H9 (cell line): ENCODE results near the gene ESPL1. TPM values are rescaled to one million over a fixed set of nuclear protein-coding genes. Genes with fewer than 3 reads are reported as not detected.

Experiments
- DNase-seq: peaks from one replicate; pipeline ENCODE4 v3.0.0-alpha.2; 2017
- H2AFZ ChIP-seq: one replicate; pipeline ENCODE4 v1.6.1; 2013; ENCODE audit warnings: mild to moderate bottlenecking, low read length, control low read depth, moderate library complexity
- H2AK5ac ChIP-seq: 2 replicates; pipeline ENCODE4 v1.6.1; 2013; ENCODE audit warnings: low read length, control low read depth, mixed read lengths; ENCODE audit not compliant: insufficient read length
- H2BK120ac ChIP-seq: one replicate; pipeline ENCODE4 v1.6.1; 2013; ENCODE audit warnings: low read depth, mild to moderate bottlenecking, low read length, control low read depth, inconsistent platforms; ENCODE audit not compliant: poor library complexity, severe bottlenecking
- H2BK12ac ChIP-seq: 2 replicates; pipeline ENCODE4 v1.6.1; 2013; ENCODE audit warnings: low read length, control low read depth, mixed read lengths, low read depth; ENCODE audit not compliant: insufficient read length
- H2BK15ac ChIP-seq: 2 replicates; pipeline ENCODE4 v1.6.1; 2013; ENCODE audit warnings: low read depth, low read length, control low read depth
- H2BK20ac ChIP-seq: one replicate; pipeline ENCODE4 v1.6.1; 2013; ENCODE audit warnings: low read depth, mild to moderate bottlenecking, low read length, control low read depth, inconsistent platforms; ENCODE audit not compliant: poor library complexity, severe bottlenecking
- H2BK5ac ChIP-seq: 2 replicates; pipeline ENCODE4 v1.6.1; 2013; ENCODE audit warnings: low read length, control low read depth, mixed read lengths; ENCODE audit not compliant: insufficient read length
- H3K14ac ChIP-seq: 2 replicates; pipeline ENCODE4 v1.6.1; 2013; ENCODE audit warnings: low read length, control low read depth; ENCODE audit not compliant: insufficient read depth
- H3K18ac ChIP-seq: 2 replicates; pipeline ENCODE4 v1.6.1; 2013; ENCODE audit warnings: low read depth, mild to moderate bottlenecking, mixed read lengths, low read length, control low read depth; ENCODE audit not compliant: insufficient read length
- H3K23ac ChIP-seq: 2 replicates; pipeline ENCODE4 v1.6.1; 2013; ENCODE audit warnings: low read length, control low read depth, mixed read lengths, low read depth; ENCODE audit not compliant: insufficient read length
- H3K23me2 ChIP-seq: 2 replicates; pipeline ENCODE4 v1.6.1; 2013; ENCODE audit warnings: low read depth, mild to moderate bottlenecking, mixed read lengths, low read length, control low read depth; ENCODE audit not compliant: insufficient read length, poor library complexity, severe bottlenecking
- H3K27ac ChIP-seq: 2 replicates; pipeline ENCODE4 v1.5.1; 2013; ENCODE audit warnings: low read length, control low read depth, mixed read lengths, low read depth; ENCODE audit not compliant: insufficient read length
- H3K27me3 ChIP-seq: 2 replicates; pipeline ENCODE4 v1.6.1; 2013; ENCODE audit warnings: low read length, control low read depth, inconsistent platforms; ENCODE audit not compliant: insufficient read depth
- H3K4ac ChIP-seq: 2 replicates; pipeline ENCODE4 v1.6.1; 2013; ENCODE audit warnings: low read depth, mild to moderate bottlenecking, control low read depth, inconsistent platforms, low read length, moderate library complexity
- H3K4me1 ChIP-seq: 2 replicates; pipeline ENCODE4 v1.6.1; 2013; ENCODE audit warnings: low read length, control low read depth, inconsistent platforms; ENCODE audit not compliant: insufficient read depth
- H3K4me2 ChIP-seq: 2 replicates; pipeline ENCODE4 v1.6.1; 2013; ENCODE audit warnings: low read length, control low read depth, mixed read lengths; ENCODE audit not compliant: insufficient read length, insufficient read depth
- H3K56ac ChIP-seq: 2 replicates; pipeline ENCODE4 v1.6.1; 2013; ENCODE audit warnings: low read depth, mild to moderate bottlenecking, mixed read lengths, low read length, control low read depth; ENCODE audit not compliant: insufficient read length
- H3K79me1 ChIP-seq: 2 replicates; pipeline ENCODE4 v1.6.1; 2013; ENCODE audit warnings: low read depth, mild to moderate bottlenecking, moderate library complexity, low read length, control low read depth, inconsistent platforms; ENCODE audit not compliant: insufficient read depth, poor library complexity, severe bottlenecking
- H3K79me2 ChIP-seq: 2 replicates; pipeline ENCODE4 v1.6.1; 2013; ENCODE audit warnings: low read length, control low read depth, inconsistent platforms; ENCODE audit not compliant: insufficient read depth
- H3K9ac ChIP-seq: 2 replicates; pipeline ENCODE4 v1.6.1; 2013; ENCODE audit warnings: low read length, control low read depth, mixed read lengths; ENCODE audit not compliant: insufficient read length; ENCODE audit errors: extremely low read depth
- H3K9me3 ChIP-seq: one replicate; pipeline ENCODE4 v1.6.1; 2013; ENCODE audit warnings: low read depth, low read length, inconsistent platforms; ENCODE audit not compliant: control insufficient read depth
- H3T11ph ChIP-seq: one replicate; pipeline ENCODE4 v1.6.1; 2013; ENCODE audit warnings: mild to moderate bottlenecking, low read length, control low read depth, inconsistent platforms
- H4K20me1 ChIP-seq: one replicate; pipeline ENCODE4 v1.6.1; 2013; ENCODE audit not compliant: control insufficient read depth, insufficient read length, insufficient read depth
- H4K5ac ChIP-seq: 2 replicates; pipeline ENCODE4 v1.6.1; 2013; ENCODE audit warnings: low read depth, mild to moderate bottlenecking, mixed read lengths, low read length, control low read depth; ENCODE audit not compliant: insufficient read length
- H4K8ac ChIP-seq: replicated peaks from 2 replicates; pipeline ENCODE4 v1.6.1; 2013; ENCODE audit warnings: low read length, control low read depth, mixed read lengths, low read depth; ENCODE audit not compliant: insufficient read length
- H4K91ac ChIP-seq: 2 replicates; pipeline ENCODE4 v1.6.1; 2013; ENCODE audit warnings: low read depth, mild to moderate bottlenecking, moderate library complexity, mixed read lengths, low read length, control low read depth; ENCODE audit not compliant: insufficient read length
- H3K27ac Mint-ChIP-seq, 3 experiments: 2 replicates in 2 of 3; 3 replicates in 1 of 3; pipeline ENCODE4 v1.8.0; 2020 to 2021; ENCODE audit warnings: mixed read lengths in 3 of 3, mild to moderate bottlenecking in 1 of 3, moderate library complexity in 1 of 3
- H3K27me3 Mint-ChIP-seq: 2 replicates; pipeline ENCODE4 v1.8.0; 2021; ENCODE audit warnings: low read depth, mild to moderate bottlenecking, moderate library complexity, mixed read lengths
- H3K36me3 Mint-ChIP-seq, 3 experiments: 2 replicates in 2 of 3; 3 replicates in 1 of 3; pipeline ENCODE4 v1.8.0; 2020 to 2021; ENCODE audit warnings: low read depth in 3 of 3, mixed read lengths in 3 of 3; ENCODE audit not compliant: insufficient read depth in 1 of 3
- H3K4me1 Mint-ChIP-seq, 2 experiments: 2 replicates each; pipeline ENCODE4 v1.8.0; 2020; ENCODE audit warnings: mixed read lengths in 2 of 2
- H3K4me3 Mint-ChIP-seq, 2 experiments: 2 replicates in 1 of 2; 3 replicates in 1 of 2; pipeline ENCODE4 v1.8.0; 2020 to 2021; ENCODE audit warnings: mild to moderate bottlenecking in 2 of 2, mixed read lengths in 2 of 2, moderate library complexity in 1 of 2
- H3K9me3 Mint-ChIP-seq, 2 experiments: 2 replicates in 1 of 2; 3 replicates in 1 of 2; pipeline ENCODE4 v1.8.0; 2020; ENCODE audit warnings: mild to moderate bottlenecking in 2 of 2, mixed read lengths in 2 of 2, moderate library complexity in 1 of 2
- CTCF ChIP-seq: fragments of 200-600 bp; sonication (generic); conservative IDR thresholded peaks from 3 replicates; pipeline ENCODE4 v1.8.0; 2021; ENCODE audit warnings: antibody characterized with exemption, mild to moderate bottlenecking
- WGBS: extraction: QIAGEN DNeasy Blood & Tissue Kit; methylation state at CpG from one replicate; pipeline ENCODE4 v1.1.7; 2013; ENCODE audit warnings: missing lambda C conversion rate, low lambda C conversion rate, mixed read lengths; ENCODE audit not compliant: insufficient read length; ENCODE audit errors: extremely low coverage; 5-methylcytosine and 5-hydroxymethylcytosine counted together
- total RNA-seq: library from RNA; stranded (reverse); gene quantifications from 2 replicates; pipeline ENCODE4 v1.2.1, GENCODE V29; 2021

ESPL1 gene
- total RNA-seq, 1 experiment from 2014 or later = 43.2 TPM

- Mint-ChIP-seq H3K9me3 (no peaks in the 10 kb centered on the region), H3K27me3 (peaks cover 73% of the 10 kb centered on the region), H3K36me3 (no peaks in the 10 kb centered on the region), H3K4me1 (peaks cover 18 to 27% of the 10 kb centered on the region in 2 experiments), H3K4me3 (no peak overlapping the region; a peak in 1 of 5 replicates), H3K27ac (no peak overlapping the region; a peak in 1 of 7 replicates)
- Histone ChIP-seq H3K18ac (no peak overlapping the region), H3K27me3 (peaks cover 5% of the 10 kb centered on the region), H2BK12ac (no peak overlapping the region), H2BK15ac (no peak overlapping the region), H3K23me2 (no peaks in the 10 kb centered on the region), H2BK20ac (no peak overlapping the region), H3K79me1 (no peaks in the 10 kb centered on the region), H2BK5ac (no peak overlapping the region), H4K8ac (no peak overlapping the region), H4K91ac (no peak overlapping the region), H3K14ac (no peak overlapping the region), H3K4me2 (no peak overlapping the region), H4K20me1 (no peaks in the 10 kb centered on the region), H3K79me2 (no peaks in the 10 kb centered on the region), H3K56ac (no peak overlapping the region), H3K4ac (no peak overlapping the region), H3T11ph (no peak overlapping the region), H3K23ac (no peak overlapping the region), H2AK5ac (no peak overlapping the region), H3K9me3 (no peaks in the 10 kb centered on the region), H2AFZ (no peak overlapping the region), H4K5ac (no peak overlapping the region), H3K9ac (no peak overlapping the region), H2BK120ac (no peak overlapping the region), H3K4me1 (no peaks in the 10 kb centered on the region; the same call in 1 of the 2 replicates), H3K27ac (no peak overlapping the region)
- no peak for DNase-seq
- WGBS = no CpG with 5 or more reads among the region's 7 CpGs
- TF ChIP-seq CTCF = no peak
Observed at GRCh38 chr12:53333845-53334244, 65.7 kb downstream of the ESPL1 start.
